Mesenchymal stem cell (in vitro differentiated cells and primary cell): Measurements from ENCODE around the gene CEP85L.

Source experiments
- DNase-seq: peaks from one replicate; pipeline ENCODE4 v3.0.0-alpha.2; 2013
- H2AFZ ChIP-seq: one replicate; pipeline ENCODE4 v1.6.1; 2013; ENCODE audit warnings: low read depth, mild to moderate bottlenecking, control low read depth, inconsistent platforms, low read length, moderate library complexity
- H2AK5ac ChIP-seq: 2 replicates; pipeline ENCODE4 v1.6.1; 2013; ENCODE audit warnings: low read length, moderate library complexity, mild to moderate bottlenecking, inconsistent platforms; ENCODE audit not compliant: severe bottlenecking
- H2BK120ac ChIP-seq: one replicate; pipeline ENCODE4 v1.6.1; 2013; ENCODE audit warnings: low read depth, mild to moderate bottlenecking, inconsistent platforms, low read length, moderate library complexity
- H2BK12ac ChIP-seq, 2 experiments: one replicate each; pipeline ENCODE4 v1.6.1; 2013; ENCODE audit warnings: inconsistent platforms in 2 of 2, low read length in 2 of 2, mild to moderate bottlenecking in 2 of 2, moderate library complexity in 2 of 2, control low read depth in 1 of 2
- H2BK15ac ChIP-seq: one replicate; pipeline ENCODE4 v1.6.1; 2013; ENCODE audit warnings: mild to moderate bottlenecking, low read depth, inconsistent platforms; ENCODE audit not compliant: poor library complexity, severe bottlenecking
- H2BK5ac ChIP-seq: 2 replicates; pipeline ENCODE4 v1.6.1; 2013; ENCODE audit warnings: low read depth, mild to moderate bottlenecking, low read length, control low read depth, inconsistent platforms; ENCODE audit not compliant: poor library complexity, severe bottlenecking
- H3K14ac ChIP-seq, 2 experiments: one replicate each; pipeline ENCODE4 v1.6.1; 2013; ENCODE audit warnings: inconsistent platforms in 2 of 2, low read length in 2 of 2, control low read depth in 1 of 2, mild to moderate bottlenecking in 1 of 2, moderate library complexity in 1 of 2
- H3K18ac ChIP-seq, 2 experiments: one replicate each; pipeline ENCODE4 v1.6.1; 2013; ENCODE audit warnings: inconsistent platforms in 2 of 2, low read length in 2 of 2, control low read depth in 1 of 2, low read depth in 1 of 2, mild to moderate bottlenecking in 1 of 2
- H3K23ac ChIP-seq, 2 experiments: one replicate each; pipeline ENCODE4 v1.6.1; 2013; ENCODE audit warnings: inconsistent platforms in 2 of 2, low read length in 2 of 2, mild to moderate bottlenecking in 2 of 2, moderate library complexity in 2 of 2, control low read depth in 1 of 2
- H3K27ac ChIP-seq: 2 replicates; pipeline ENCODE4 v1.5.1; 2013; ENCODE audit warnings: mild to moderate bottlenecking, moderate library complexity, low read length, control low read depth, inconsistent platforms; ENCODE audit not compliant: poor library complexity, severe bottlenecking
- H3K27me3 ChIP-seq, 2 experiments: 2 replicates each; pipeline versions ENCODE4 v1.6.1 to v1.7.0; 2013; ENCODE audit warnings: low read length in 2 of 2, mild to moderate bottlenecking in 2 of 2, moderate library complexity in 2 of 2, control low read depth in 1 of 2, inconsistent platforms in 1 of 2; ENCODE audit not compliant: control insufficient read depth in 1 of 2, insufficient read depth in 1 of 2
- H3K36me3 ChIP-seq, 2 experiments: 2 replicates each; pipeline versions ENCODE4 v1.6.1 to v1.7.0; 2013; ENCODE audit warnings: low read length in 2 of 2, control low read depth in 1 of 2, inconsistent platforms in 1 of 2, low read depth in 1 of 2, mild to moderate bottlenecking in 1 of 2; ENCODE audit not compliant: insufficient read depth in 2 of 2, control insufficient read depth in 1 of 2
- H3K4ac ChIP-seq, 2 experiments: one replicate each; pipeline ENCODE4 v1.6.1; 2013; ENCODE audit warnings: inconsistent platforms in 2 of 2, low read length in 2 of 2, mild to moderate bottlenecking in 2 of 2, moderate library complexity in 2 of 2, control low read depth in 1 of 2, low read depth in 1 of 2
- H3K4me1 ChIP-seq: 2 replicates; pipeline ENCODE4 v1.6.1; 2013; ENCODE audit warnings: low read depth, low read length, control low read depth; ENCODE audit not compliant: control insufficient read depth, insufficient read depth
- H3K4me2 ChIP-seq: 2 replicates; pipeline ENCODE4 v1.6.1; 2013; ENCODE audit warnings: low read length, mild to moderate bottlenecking, inconsistent platforms; ENCODE audit not compliant: poor library complexity, severe bottlenecking
- H3K4me3 ChIP-seq, 2 experiments: 2 replicates each; pipeline versions ENCODE4 v1.5.1 to v1.7.0; 2013; ENCODE audit warnings: low read length in 2 of 2, mild to moderate bottlenecking in 2 of 2, control low read depth in 1 of 2, low read depth in 1 of 2; ENCODE audit not compliant: insufficient read depth in 1 of 2
- H3K79me1 ChIP-seq: replicated peaks from 2 replicates; pipeline ENCODE4 v1.6.1; 2013; ENCODE audit warnings: mild to moderate bottlenecking, control low read depth, low read length, inconsistent platforms; ENCODE audit not compliant: poor library complexity, severe bottlenecking
- H3K9ac ChIP-seq: 2 replicates; pipeline ENCODE4 v1.7.0; 2013; ENCODE audit warnings: mild to moderate bottlenecking, low read length, moderate library complexity
- H3K9me3 ChIP-seq: 2 replicates; pipeline ENCODE4 v1.7.0; 2013; ENCODE audit warnings: mild to moderate bottlenecking, low read length; ENCODE audit not compliant: control insufficient read depth
- H4K8ac ChIP-seq: one replicate; pipeline ENCODE4 v1.6.1; 2013; ENCODE audit warnings: inconsistent platforms, mild to moderate bottlenecking, low read length, moderate library complexity
- H4K91ac ChIP-seq: one replicate; pipeline ENCODE4 v1.6.1; 2013; ENCODE audit warnings: mild to moderate bottlenecking, low read length, inconsistent platforms
- WGBS: methylation state at CpG from one replicate; pipeline ENCODE4 v1.1.7; 2013; ENCODE audit warnings: mixed read lengths; 5-methylcytosine and 5-hydroxymethylcytosine counted together

The CEP85L gene

DNA sequence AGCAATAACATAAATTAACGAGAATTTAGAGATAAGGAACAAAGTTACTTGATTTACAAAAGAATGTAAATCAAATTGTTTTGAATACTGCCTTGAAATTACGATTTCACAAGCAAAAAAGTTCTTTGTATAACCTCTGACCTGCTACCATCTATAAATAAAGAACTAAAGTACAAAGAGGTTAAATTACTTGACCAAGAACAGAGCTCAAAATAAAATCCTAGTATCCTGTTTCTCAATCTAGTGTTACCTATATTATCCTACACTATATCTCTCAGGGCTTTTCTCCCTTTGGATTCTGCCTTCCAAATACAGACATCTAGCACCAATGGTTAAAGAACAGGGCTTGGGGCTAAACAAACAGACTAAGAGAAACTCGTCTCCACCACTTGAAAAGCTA, 59.5 kb downstream of the CEP85L start:
- no peak overlapping the region for H2AK5ac ChIP-seq
- H3K9ac ChIP-seq, result no peak overlapping the region
- no peak overlapping the region for H4K91ac ChIP-seq
- no peaks in the 10 kb centered on the region for H3K27me3 ChIP-seq
- H3K79me1 ChIP-seq, result peaks cover 25% of the 10 kb centered on the region
- H3K4ac ChIP-seq, result no peak overlapping the region
- H2AFZ ChIP-seq, result no peak overlapping the region
- no peaks in the 10 kb centered on the region for H3K9me3 ChIP-seq
- H3K14ac ChIP-seq, result no peak overlapping the region
- no peak overlapping the region for H2BK120ac ChIP-seq
- H2BK12ac ChIP-seq, result no peak overlapping the region
- no peak overlapping the region for H3K27ac ChIP-seq
- no peaks in the 10 kb centered on the region for H3K36me3 ChIP-seq
- no peak overlapping the region for H3K4me2 ChIP-seq
- DNase-seq, result no peak
- WGBS, result 100% methylated on average over 1 of the region's 3 CpGs
- no peak overlapping the region for H3K18ac ChIP-seq
- H4K8ac ChIP-seq, result no peak overlapping the region
- no peak overlapping the region for H2BK15ac ChIP-seq
- no peak overlapping the region for H3K4me3 ChIP-seq
- no peak overlapping the region for H3K23ac ChIP-seq
- no peaks in the 10 kb centered on the region for H3K4me1 ChIP-seq
- H2BK5ac ChIP-seq, result no peak overlapping the region

DNA sequence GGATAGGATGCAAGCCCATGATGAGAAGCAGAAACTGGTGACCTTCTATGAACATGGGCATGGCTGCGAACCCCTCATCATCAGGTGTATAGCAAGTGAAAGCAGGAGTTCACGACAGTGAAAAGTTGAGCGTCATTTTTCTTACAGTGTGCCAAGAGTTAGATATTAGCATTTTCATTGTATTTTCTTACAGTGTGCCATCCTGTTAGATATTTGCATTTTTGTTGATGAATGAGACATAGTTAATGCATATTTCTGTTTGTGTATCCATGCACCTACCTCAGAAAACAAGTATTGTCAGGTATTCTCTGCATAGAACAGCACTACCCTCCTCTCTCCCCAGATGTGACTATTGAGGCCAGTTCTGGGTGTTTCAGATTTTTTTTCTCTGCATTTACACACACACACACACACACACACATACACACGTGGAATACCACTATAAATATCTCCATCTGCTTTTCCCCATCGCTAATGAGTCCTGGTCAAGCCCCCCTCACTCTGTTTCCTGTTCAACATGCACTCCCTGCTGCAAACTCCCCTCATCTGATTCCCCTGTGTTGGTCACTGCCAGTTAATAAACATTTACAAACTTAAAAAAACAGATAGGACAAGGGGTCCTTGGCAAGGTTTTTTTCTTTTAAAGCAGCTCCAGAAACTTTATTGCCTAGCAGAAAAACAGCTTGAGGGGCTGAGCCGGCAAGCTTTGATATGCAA, 61.6 kb downstream of the CEP85L start:
- H3K4me2 ChIP-seq, result no peak overlapping the region
- no peak overlapping the region for H3K18ac ChIP-seq
- 72% methylated on average over 6 of the region's 6 CpGs for WGBS
- no peak overlapping the region for H3K14ac ChIP-seq
- no peak overlapping the region for H2AK5ac ChIP-seq
- no peak overlapping the region for H3K4me3 ChIP-seq
- no peak overlapping the region for H2BK120ac ChIP-seq
- no peak overlapping the region for H2BK12ac ChIP-seq
- H3K36me3 ChIP-seq, result no peaks in the 10 kb centered on the region
- H4K8ac ChIP-seq, result no peak overlapping the region
- H4K91ac ChIP-seq, result no peak overlapping the region
- no peak overlapping the region for H3K27ac ChIP-seq
- no peaks in the 10 kb centered on the region for H3K9me3 ChIP-seq
- DNase-seq, result no peak
- H3K23ac ChIP-seq, result no peak overlapping the region
- no peak overlapping the region for H3K4ac ChIP-seq
- H3K79me1 ChIP-seq, result peaks cover 28% of the 10 kb centered on the region
- H3K9ac ChIP-seq, result no peak overlapping the region
- peaks cover 2% of the 10 kb centered on the region for H3K4me1 ChIP-seq
- no peaks in the 10 kb centered on the region for H3K27me3 ChIP-seq
- H2AFZ ChIP-seq, result no peak overlapping the region
- no peak overlapping the region for H2BK15ac ChIP-seq
- no peak overlapping the region for H2BK5ac ChIP-seq

DNA sequence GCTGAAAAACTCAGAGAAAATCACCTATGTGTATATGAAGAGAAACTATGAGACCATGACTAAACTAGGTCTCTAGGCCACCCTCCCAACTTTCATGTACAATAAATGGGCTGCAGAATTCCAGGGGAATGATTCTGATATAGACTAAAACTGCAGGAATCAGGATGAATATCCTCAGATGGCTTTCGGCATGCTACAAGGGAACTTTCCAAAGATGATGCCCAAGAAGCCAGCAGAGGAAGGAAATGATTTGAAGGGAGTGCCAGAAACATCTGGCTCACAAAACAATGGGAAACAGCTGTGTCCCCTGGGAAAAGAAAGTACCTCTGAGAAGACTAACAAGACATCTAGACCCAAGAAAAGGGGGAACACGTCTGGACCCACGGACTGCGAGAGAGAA, 62.2 kb downstream of the CEP85L start:
- Histone ChIP-seq H3K4me3 (no peak overlapping the region), H3K36me3 (no peaks in the 10 kb centered on the region), H3K4me2 (no peak overlapping the region), H2BK5ac (no peak overlapping the region), H3K4ac (no peak overlapping the region), H3K23ac (no peak overlapping the region), H3K18ac (no peak overlapping the region), H2BK15ac (no peak overlapping the region), H3K9ac (no peak overlapping the region), H3K14ac (no peak overlapping the region), H3K4me1 (peaks cover 2% of the 10 kb centered on the region), H3K79me1 (peaks cover 32% of the 10 kb centered on the region), H4K8ac (no peak overlapping the region), H2BK12ac (no peak overlapping the region), H3K9me3 (no peaks in the 10 kb centered on the region), H3K27ac (no peak overlapping the region), H3K27me3 (no peaks in the 10 kb centered on the region), H4K91ac (no peak overlapping the region), H2AFZ (no peak overlapping the region), H2BK120ac (no peak overlapping the region), H2AK5ac (no peak overlapping the region)
- 95% methylated on average over 4 of the region's 4 CpGs for WGBS
- no peak for DNase-seq

DNA sequence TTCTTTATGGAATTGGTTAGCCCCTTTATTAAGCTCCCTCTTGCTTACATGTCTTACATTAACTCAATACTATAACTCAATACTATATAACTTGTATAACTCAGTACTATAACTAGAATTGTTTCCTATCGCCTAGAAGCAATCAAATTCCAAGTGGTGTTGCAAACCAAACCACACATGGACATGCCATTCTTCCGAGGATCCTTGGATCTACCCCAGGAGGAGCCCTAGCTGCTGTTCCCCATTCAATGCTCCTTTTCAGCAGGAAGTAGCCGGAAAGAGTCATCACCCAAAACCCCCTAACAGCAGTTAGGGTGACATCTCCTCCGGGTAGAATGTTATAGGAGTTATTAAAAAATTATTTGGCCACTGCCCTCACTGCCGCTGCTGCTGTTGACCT, 62.8 kb downstream of the CEP85L start:
- Histone ChIP-seq H3K27me3 (no peaks in the 10 kb centered on the region), H3K18ac (no peak overlapping the region), H3K27ac (no peak overlapping the region), H3K14ac (no peak overlapping the region), H3K4ac (no peak overlapping the region), H3K4me1 (peaks cover 2% of the 10 kb centered on the region), H2AFZ (no peak overlapping the region), H3K4me3 (no peak overlapping the region), H3K9ac (no peak overlapping the region), H3K36me3 (no peaks in the 10 kb centered on the region), H3K9me3 (no peaks in the 10 kb centered on the region), H2BK12ac (no peak overlapping the region), H4K91ac (no peak overlapping the region), H3K4me2 (no peak overlapping the region), H2BK5ac (no peak overlapping the region), H4K8ac (no peak overlapping the region), H2AK5ac (no peak overlapping the region), H3K23ac (no peak overlapping the region), H2BK120ac (no peak overlapping the region), H3K79me1 (peaks cover 34% of the 10 kb centered on the region), H2BK15ac (no peak overlapping the region)
- WGBS, result 96% methylated on average over 4 of the region's 5 CpGs
- no peak for DNase-seq
